K562 (cell line): ENCODE data around the gene NTSR1. TPM values are rescaled to one million over a fixed set of nuclear protein-coding genes. Genes with fewer than 3 reads are reported as not detected.
A peak's percentile ranks its signal among the peaks of the same experiment; 100 is the strongest.

Experiments used
- ESRRB ChIP-seq: fragments of 250-450 bp; sonication (Bioruptor Pico); IDR thresholded peaks from 2 replicates; pipeline ENCODE4 v1.5.0; 2020; ENCODE audit warnings: mild to moderate bottlenecking, moderate library complexity, borderline replicate concordance
- HIVEP1 ChIP-seq: fragments of 250-450 bp; sonication (Bioruptor Pico); IDR thresholded peaks from 2 replicates; pipeline ENCODE4 v1.4.0; 2020; ENCODE audit warnings: mild to moderate bottlenecking
- HNRNPH1 ChIP-seq: fragments of 200-400 bp; formaldehyde crosslinking; optimal IDR thresholded peaks from 2 replicates; pipeline ENCODE3; 2017; ENCODE audit warnings: low read depth, mild to moderate bottlenecking, low read length, moderate library complexity
- IFI16 ChIP-seq: fragments of 250-450 bp; sonication (Bioruptor Pico); IDR thresholded peaks from 2 replicates; pipeline ENCODE4 v2.1.2; 2022; ENCODE audit warnings: mild to moderate bottlenecking, inconsistent platforms
- MAX ChIP-seq: sonication (generic); formaldehyde crosslinking; IDR thresholded peaks from 2 replicates; pipeline ENCODE4 v1.9.0; 2022; ENCODE audit warnings: mild to moderate bottlenecking, missing genetic modification reagents
- RBM39 ChIP-seq: fragments of 200-400 bp; formaldehyde crosslinking; optimal IDR thresholded peaks from 2 replicates; pipeline ENCODE3; 2018; ENCODE audit warnings: low read depth, low read length
- TAF1 ChIP-seq: IDR thresholded peaks from 2 replicates; pipeline ENCODE4 v1.6.1; 2011; ENCODE audit warnings: mild to moderate bottlenecking, low read length, moderate library complexity; ENCODE audit not compliant: insufficient read depth, control insufficient read depth, severe bottlenecking; ENCODE audit errors: extremely low read depth
- TCF3 ChIP-seq: sonication (generic); formaldehyde crosslinking; IDR thresholded peaks from 2 replicates; pipeline ENCODE4 v1.4.0; 2020; ENCODE audit warnings: mild to moderate bottlenecking, missing genetic modification reagents
- ZNF184 ChIP-seq: sonication (generic); formaldehyde crosslinking; IDR thresholded peaks from 2 replicates; pipeline ENCODE4 v1.5.0; 2020; ENCODE audit warnings: missing genetic modification reagents
- ZNF707 ChIP-seq: fragments of 250-450 bp; sonication (Bioruptor Pico); conservative IDR thresholded peaks from 2 replicates; pipeline ENCODE4 v1.8.0; 2022; ENCODE audit warnings: inconsistent platforms, mild to moderate bottlenecking, moderate library complexity
- polyA plus RNA-seq, 8 experiments: library from polyadenylated mRNA; depleted of rRNA in 4 of 8; stranded (reverse) in 5 of 8; unstranded in 3 of 8; fragments of >200 nt; fragmentation: Nextera tagmentation in 2 of 8; fragmentation: Illumina TruSeq in 1 of 8; extraction: Ambion mirVana in 2 of 8; extraction: Trizol in 1 of 8; gene quantifications; 2 replicates each; pipeline versions ENCODE4 v1.2.1 to v1.2.3, GENCODE V29; 2011 to 2014; ENCODE audit warnings: inconsistent platforms in 1 of 8, missing spikeins in 1 of 8
- total RNA-seq, 7 experiments: library from RNA; depleted of rRNA in 6 of 7; stranded (reverse); fragments of >200 nt in 6 of 7; fragmentation: Illumina TruSeq in 2 of 7; extraction: Trizol in 2 of 7; gene quantifications; 2 replicates each; pipeline versions ENCODE4 v1.2.1 to v1.2.3, GENCODE V29; 2011 to 2021; ENCODE audit warnings: low replicate concordance in 1 of 7
- TF ChIP-seq, protein P1 (sequence below): fragments of 250-450 bp; sonication (Bioruptor Pico); IDR thresholded peaks from 2 replicates; pipeline ENCODE4 v1.5.0; 2022; ENCODE audit warnings: mild to moderate bottlenecking
- TF ChIP-seq, protein P2 (sequence below): fragments of 450-650 bp; IDR thresholded peaks from 2 replicates; pipeline ENCODE4 v1.6.1; 2018; ENCODE audit not compliant: partially characterized antibody
- TF ChIP-seq, protein P3 (sequence below): sonication (generic); formaldehyde crosslinking; IDR thresholded peaks from 2 replicates; pipeline ENCODE4 v1.8.0; 2023; ENCODE audit warnings: missing genetic modification reagents, mild to moderate bottlenecking, borderline replicate concordance
- TF ChIP-seq, protein P4 (sequence below): sonication (generic); formaldehyde crosslinking; IDR thresholded peaks from 2 replicates; pipeline ENCODE4 v1.8.0; 2022; ENCODE audit warnings: missing genetic modification reagents, mild to moderate bottlenecking, borderline replicate concordance

Gene NTSR1
- total and polyA plus RNA-seq, 9 of the 15 experiments (the other 6 are each of a cell fraction or from before 2014, with no cell fraction given) = 0.04 to 0.40 (median 0.13) TPM; not detected in 3

GRCh38 chr20:62795023-62795761 is 86.6 kb downstream of the NTSR1 start (continued):
- TF ChIP-seq, protein P1, sequence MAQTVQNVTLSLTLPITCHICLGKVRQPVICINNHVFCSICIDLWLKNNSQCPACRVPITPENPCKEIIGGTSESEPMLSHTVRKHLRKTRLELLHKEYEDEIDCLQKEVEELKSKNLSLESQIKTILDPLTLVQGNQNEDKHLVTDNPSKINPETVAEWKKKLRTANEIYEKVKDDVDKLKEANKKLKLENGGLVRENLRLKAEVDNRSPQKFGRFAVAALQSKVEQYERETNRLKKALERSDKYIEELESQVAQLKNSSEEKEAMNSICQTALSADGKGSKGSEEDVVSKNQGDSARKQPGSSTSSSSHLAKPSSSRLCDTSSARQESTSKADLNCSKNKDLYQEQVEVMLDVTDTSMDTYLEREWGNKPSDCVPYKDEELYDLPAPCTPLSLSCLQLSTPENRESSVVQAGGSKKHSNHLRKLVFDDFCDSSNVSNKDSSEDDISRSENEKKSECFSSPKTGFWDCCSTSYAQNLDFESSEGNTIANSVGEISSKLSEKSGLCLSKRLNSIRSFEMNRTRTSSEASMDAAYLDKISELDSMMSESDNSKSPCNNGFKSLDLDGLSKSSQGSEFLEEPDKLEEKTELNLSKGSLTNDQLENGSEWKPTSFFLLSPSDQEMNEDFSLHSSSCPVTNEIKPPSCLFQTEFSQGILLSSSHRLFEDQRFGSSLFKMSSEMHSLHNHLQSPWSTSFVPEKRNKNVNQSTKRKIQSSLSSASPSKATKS (CRISPR knock-in tag) = no peak
- TF ChIP-seq TAF1 (peak; percentile 61), HNRNPH1 (no peak), ZNF184 (CRISPR knock-in tag) (no peak), MAX (CRISPR knock-in tag) (peak; percentile 65), ZNF707 (no peak), TCF3 (CRISPR knock-in tag) (no peak; the same call in 1 of the 2 replicates), RBM39 (no peak), ESRRB (CRISPR knock-in tag) (no peak), IFI16 (CRISPR knock-in tag) (no peak), HIVEP1 (no peak)
- TF ChIP-seq, protein P2, sequence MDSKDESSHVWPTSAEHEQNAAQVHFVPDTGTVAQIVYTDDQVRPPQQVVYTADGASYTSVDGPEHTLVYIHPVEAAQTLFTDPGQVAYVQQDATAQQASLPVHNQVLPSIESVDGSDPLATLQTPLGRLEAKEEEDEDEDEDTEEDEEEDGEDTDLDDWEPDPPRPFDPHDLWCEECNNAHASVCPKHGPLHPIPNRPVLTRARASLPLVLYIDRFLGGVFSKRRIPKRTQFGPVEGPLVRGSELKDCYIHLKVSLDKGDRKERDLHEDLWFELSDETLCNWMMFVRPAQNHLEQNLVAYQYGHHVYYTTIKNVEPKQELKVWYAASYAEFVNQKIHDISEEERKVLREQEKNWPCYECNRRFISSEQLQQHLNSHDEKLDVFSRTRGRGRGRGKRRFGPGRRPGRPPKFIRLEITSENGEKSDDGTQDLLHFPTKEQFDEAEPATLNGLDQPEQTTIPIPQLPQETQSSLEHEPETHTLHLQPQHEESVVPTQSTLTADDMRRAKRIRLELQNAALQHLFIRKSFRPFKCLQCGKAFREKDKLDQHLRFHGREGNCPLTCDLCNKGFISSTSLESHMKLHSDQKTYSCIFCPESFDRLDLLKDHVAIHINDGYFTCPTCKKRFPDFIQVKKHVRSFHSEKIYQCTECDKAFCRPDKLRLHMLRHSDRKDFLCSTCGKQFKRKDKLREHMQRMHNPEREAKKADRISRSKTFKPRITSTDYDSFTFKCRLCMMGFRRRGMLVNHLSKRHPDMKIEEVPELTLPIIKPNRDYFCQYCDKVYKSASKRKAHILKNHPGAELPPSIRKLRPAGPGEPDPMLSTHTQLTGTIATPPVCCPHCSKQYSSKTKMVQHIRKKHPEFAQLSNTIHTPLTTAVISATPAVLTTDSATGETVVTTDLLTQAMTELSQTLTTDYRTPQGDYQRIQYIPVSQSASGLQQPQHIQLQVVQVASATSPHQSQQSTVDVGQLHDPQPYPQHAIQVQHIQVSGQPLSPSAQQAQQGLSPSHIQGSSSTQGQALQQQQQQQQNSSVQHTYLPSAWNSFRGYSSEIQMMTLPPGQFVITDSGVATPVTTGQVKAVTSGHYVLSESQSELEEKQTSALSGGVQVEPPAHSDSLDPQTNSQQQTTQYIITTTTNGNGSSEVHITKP = no peak
- TF ChIP-seq, protein P3, sequence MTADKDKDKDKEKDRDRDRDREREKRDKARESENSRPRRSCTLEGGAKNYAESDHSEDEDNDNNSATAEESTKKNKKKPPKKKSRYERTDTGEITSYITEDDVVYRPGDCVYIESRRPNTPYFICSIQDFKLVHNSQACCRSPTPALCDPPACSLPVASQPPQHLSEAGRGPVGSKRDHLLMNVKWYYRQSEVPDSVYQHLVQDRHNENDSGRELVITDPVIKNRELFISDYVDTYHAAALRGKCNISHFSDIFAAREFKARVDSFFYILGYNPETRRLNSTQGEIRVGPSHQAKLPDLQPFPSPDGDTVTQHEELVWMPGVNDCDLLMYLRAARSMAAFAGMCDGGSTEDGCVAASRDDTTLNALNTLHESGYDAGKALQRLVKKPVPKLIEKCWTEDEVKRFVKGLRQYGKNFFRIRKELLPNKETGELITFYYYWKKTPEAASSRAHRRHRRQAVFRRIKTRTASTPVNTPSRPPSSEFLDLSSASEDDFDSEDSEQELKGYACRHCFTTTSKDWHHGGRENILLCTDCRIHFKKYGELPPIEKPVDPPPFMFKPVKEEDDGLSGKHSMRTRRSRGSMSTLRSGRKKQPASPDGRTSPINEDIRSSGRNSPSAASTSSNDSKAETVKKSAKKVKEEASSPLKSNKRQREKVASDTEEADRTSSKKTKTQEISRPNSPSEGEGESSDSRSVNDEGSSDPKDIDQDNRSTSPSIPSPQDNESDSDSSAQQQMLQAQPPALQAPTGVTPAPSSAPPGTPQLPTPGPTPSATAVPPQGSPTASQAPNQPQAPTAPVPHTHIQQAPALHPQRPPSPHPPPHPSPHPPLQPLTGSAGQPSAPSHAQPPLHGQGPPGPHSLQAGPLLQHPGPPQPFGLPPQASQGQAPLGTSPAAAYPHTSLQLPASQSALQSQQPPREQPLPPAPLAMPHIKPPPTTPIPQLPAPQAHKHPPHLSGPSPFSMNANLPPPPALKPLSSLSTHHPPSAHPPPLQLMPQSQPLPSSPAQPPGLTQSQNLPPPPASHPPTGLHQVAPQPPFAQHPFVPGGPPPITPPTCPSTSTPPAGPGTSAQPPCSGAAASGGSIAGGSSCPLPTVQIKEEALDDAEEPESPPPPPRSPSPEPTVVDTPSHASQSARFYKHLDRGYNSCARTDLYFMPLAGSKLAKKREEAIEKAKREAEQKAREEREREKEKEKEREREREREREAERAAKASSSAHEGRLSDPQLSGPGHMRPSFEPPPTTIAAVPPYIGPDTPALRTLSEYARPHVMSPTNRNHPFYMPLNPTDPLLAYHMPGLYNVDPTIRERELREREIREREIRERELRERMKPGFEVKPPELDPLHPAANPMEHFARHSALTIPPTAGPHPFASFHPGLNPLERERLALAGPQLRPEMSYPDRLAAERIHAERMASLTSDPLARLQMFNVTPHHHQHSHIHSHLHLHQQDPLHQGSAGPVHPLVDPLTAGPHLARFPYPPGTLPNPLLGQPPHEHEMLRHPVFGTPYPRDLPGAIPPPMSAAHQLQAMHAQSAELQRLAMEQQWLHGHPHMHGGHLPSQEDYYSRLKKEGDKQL = no peak
- TF ChIP-seq, protein P4, sequence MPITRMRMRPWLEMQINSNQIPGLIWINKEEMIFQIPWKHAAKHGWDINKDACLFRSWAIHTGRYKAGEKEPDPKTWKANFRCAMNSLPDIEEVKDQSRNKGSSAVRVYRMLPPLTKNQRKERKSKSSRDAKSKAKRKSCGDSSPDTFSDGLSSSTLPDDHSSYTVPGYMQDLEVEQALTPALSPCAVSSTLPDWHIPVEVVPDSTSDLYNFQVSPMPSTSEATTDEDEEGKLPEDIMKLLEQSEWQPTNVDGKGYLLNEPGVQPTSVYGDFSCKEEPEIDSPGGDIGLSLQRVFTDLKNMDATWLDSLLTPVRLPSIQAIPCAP (CRISPR knock-in tag) = no peak
